K562 (cell line): ENCODE data around the gene ST8SIA1. TPM values are rescaled to one million over a fixed set of nuclear protein-coding genes. Genes with fewer than 3 reads are reported as not detected.

Experiments used
- ATAC-seq: fragments of 200-7000 bp; cut with Tn5 transposase; 3 replicates; pipeline ENCODE4 v1.9.1; 2020; ENCODE audit warnings: moderate library complexity
- BruUV-seq: library from RNA; stranded (reverse); fragments of 400-500 nt; replicated peaks from 2 replicates; lab custom pipeline; 2021; lab: Mats Ljungman, UMichigan
- CTCF ChIA-PET: fragments of 300-600 bp; formaldehyde crosslinking; extraction: SDS; loops from one replicate; lab custom pipeline; 2021; ENCODE audit warnings: low intra/inter-chr PET ratio; lab: Yijun Ruan, JAX
- POLR2A ChIA-PET: fragments of 300-600, 350-650 bp; sonication (Branson Sonifier 250); formaldehyde crosslinking; extraction: SDS; loops from one replicate; lab custom pipeline; 2021; ENCODE audit warnings: antibody characterized with exemption, inconsistent platforms; lab: Yijun Ruan, JAX
- DNase-seq, 4 experiments: peaks; one replicate each; pipeline versions ENCODE4 v3.0.0 to v3.0.0-alpha.2; 2011 to 2018; ENCODE audit warnings: low spot score in 3 of 4, mixed read lengths in 3 of 4; ENCODE audit errors: extremely low read depth in 1 of 4
- FAIRE-seq: peaks from 2 replicates; lab custom pipeline; 2011; peaks lifted over from hg19 to GRCh38; lab: Jason Lieb, UNC
- H2AFZ ChIP-seq: 2 replicates; pipeline ENCODE4 v1.6.0; 2011; ENCODE audit warnings: low read depth, low read length, control low read depth, inconsistent platforms
- H3K27ac ChIP-seq: fragments of 200-600 bp; 3 replicates; pipeline ENCODE4 v1.8.0; 2011; ENCODE audit warnings: low read depth, mild to moderate bottlenecking, control low read depth, inconsistent platforms, low read length, moderate library complexity, mixed read lengths; ENCODE audit errors: extremely low read depth
- H3K27me3 ChIP-seq, 2 experiments: fragments of 300-600 bp in 1 of 2; 2 replicates in 1 of 2; 3 replicates in 1 of 2; pipeline versions ENCODE4 v1.6.0 to v1.8.0; 2011; ENCODE audit warnings: inconsistent platforms in 2 of 2, low read length in 2 of 2, mild to moderate bottlenecking in 1 of 2, mixed read lengths in 1 of 2, moderate library complexity in 1 of 2; ENCODE audit not compliant: control insufficient read depth in 2 of 2, insufficient read depth in 2 of 2
- H3K36me3 ChIP-seq: fragments of 300-600 bp; 3 replicates; pipeline ENCODE4 v1.8.0; 2011; ENCODE audit warnings: mild to moderate bottlenecking, low read length, inconsistent platforms; ENCODE audit not compliant: control insufficient read depth, insufficient read depth
- H3K4me1 ChIP-seq, 2 experiments: fragments of 200-600 bp in 1 of 2; replicated peaks in 1 of 2; 2 replicates in 1 of 2; 3 replicates in 1 of 2; pipeline versions ENCODE4 v1.5.1 to v1.8.0; 2011; ENCODE audit warnings: inconsistent platforms in 2 of 2, low read length in 2 of 2, mild to moderate bottlenecking in 1 of 2, mixed read lengths in 1 of 2, moderate library complexity in 1 of 2; ENCODE audit not compliant: control insufficient read depth in 2 of 2, insufficient read depth in 2 of 2
- H3K4me2 ChIP-seq: 2 replicates; pipeline ENCODE4 v1.6.1; 2011; ENCODE audit warnings: low read length, control low read depth, inconsistent platforms, mixed read lengths; ENCODE audit not compliant: insufficient read depth
- H3K4me3 ChIP-seq: fragments of 200-600 bp; sonication (generic), shearing (Covaris generic); 2 replicates; pipeline ENCODE4 v1.5.1; 2016; ENCODE audit warnings: control low read depth, inconsistent platforms
- H3K79me2 ChIP-seq: fragments of 200-600 bp; 3 replicates; pipeline ENCODE4 v1.8.0; 2011; ENCODE audit warnings: low read length, inconsistent platforms; ENCODE audit not compliant: control insufficient read depth, insufficient read depth
- H3K9ac ChIP-seq, 2 experiments: 2 replicates each; pipeline versions ENCODE4 v1.6.0 to v1.6.1; 2011; ENCODE audit warnings: low read depth in 2 of 2, low read length in 2 of 2, control low read depth in 1 of 2, inconsistent platforms in 1 of 2, mild to moderate bottlenecking in 1 of 2, mixed read lengths in 1 of 2; ENCODE audit not compliant: insufficient read depth in 1 of 2
- H3K9me1 ChIP-seq: one replicate; pipeline ENCODE4 v1.6.0; 2011; ENCODE audit warnings: inconsistent platforms, mild to moderate bottlenecking, low read length, moderate library complexity; ENCODE audit not compliant: control insufficient read depth, insufficient read depth
- H3K9me3 ChIP-seq: replicated peaks from 2 replicates; pipeline ENCODE4 v1.5.1; 2011; ENCODE audit warnings: low read depth, low read length, inconsistent platforms; ENCODE audit not compliant: control insufficient read depth, insufficient read depth
- H4K20me1 ChIP-seq: replicated peaks from 2 replicates; pipeline ENCODE4 v1.6.1; 2011; ENCODE audit warnings: low read length, inconsistent platforms, mixed read lengths; ENCODE audit not compliant: control insufficient read depth, insufficient read depth
- ARID1B ChIP-seq: fragments of 450-650 bp; IDR thresholded peaks from 2 replicates; pipeline ENCODE4 v1.6.1; 2016; ENCODE audit warnings: antibody characterized with exemption, mild to moderate bottlenecking, inconsistent platforms
- ETV5 ChIP-seq: sonication (generic); formaldehyde crosslinking; IDR thresholded peaks from 2 replicates; pipeline ENCODE4 v1.4.0; 2020; ENCODE audit warnings: low read depth, mild to moderate bottlenecking, missing genetic modification reagents
- FOXJ2 ChIP-seq: fragments of 200-800 bp; sonication (Bioruptor generic); IDR thresholded peaks from 2 replicates; pipeline ENCODE4 v1.6.1; 2016; ENCODE audit warnings: missing genetic modification characterization, missing compliant biosample characterization
- HINFP ChIP-seq: fragments of 450-650 bp; conservative IDR thresholded peaks from 2 replicates; pipeline ENCODE4 v1.6.1; 2016; ENCODE audit warnings: missing genetic modification characterization, low read depth, mild to moderate bottlenecking, control low read depth, missing compliant biosample characterization
- KLF10 ChIP-seq: fragments of 250-450 bp; sonication (Bioruptor Pico); IDR thresholded peaks from 2 replicates; pipeline ENCODE4 v1.6.1; 2021; ENCODE audit warnings: matching md5 sums
- NRF1 ChIP-seq, 2 experiments: fragments of 450-650 bp; IDR thresholded peaks in 1 of 2; conservative IDR thresholded peaks in 1 of 2; 2 replicates each; pipeline ENCODE4 v1.6.1; 2014; ENCODE audit warnings: mild to moderate bottlenecking in 2 of 2
- RAD21 ChIP-seq, 2 experiments: fragments of 250-450 bp in 1 of 2; fragments of 450-650 bp in 1 of 2; sonication (Bioruptor Pico) in 1 of 2; formaldehyde crosslinking in 1 of 2; IDR thresholded peaks in 1 of 2; conservative IDR thresholded peaks in 1 of 2; 2 replicates each; pipeline versions ENCODE4 v1.4.0 to v1.8.0; 2020 to 2022; ENCODE audit warnings: mild to moderate bottlenecking in 2 of 2, moderate library complexity in 1 of 2
- SMARCC2 ChIP-seq: fragments of 450-650 bp; IDR thresholded peaks from 2 replicates; pipeline ENCODE4 v1.6.1; 2017; ENCODE audit warnings: antibody characterized with exemption, moderate library complexity, mild to moderate bottlenecking, low read depth
- SREBF1 ChIP-seq: fragments of 150-350 bp; IDR thresholded peaks from 2 replicates; pipeline ENCODE4 v1.6.1; 2014; ENCODE audit warnings: antibody characterized with exemption, low read depth, low read length, borderline replicate concordance
- TRIM25 ChIP-seq: fragments of 450-650 bp; IDR thresholded peaks from 2 replicates; pipeline ENCODE4 v1.7.0; 2016; ENCODE audit warnings: borderline replicate concordance
- ZBTB1 ChIP-seq: sonication (generic); formaldehyde crosslinking; IDR thresholded peaks from 2 replicates; pipeline ENCODE4 v1.8.1; 2023; ENCODE audit warnings: missing genetic modification reagents, low read depth, mild to moderate bottlenecking, borderline replicate concordance
- ZNF644 ChIP-seq: fragments of 200-800 bp; sonication (Bioruptor generic); IDR thresholded peaks from 2 replicates; pipeline ENCODE4 v1.6.1; 2016; ENCODE audit warnings: low read depth, missing genetic modification characterization, missing compliant biosample characterization
- WGBS: fragments of 100-300 bp; shearing (Covaris generic); methylation state at CpG from one replicate; pipeline ENCODE4 v1.1.6; 2016; ENCODE audit warnings: low coverage, mixed read lengths; ENCODE audit not compliant: insufficient coverage; ENCODE audit errors: missing lambda C conversion rate; 5-methylcytosine and 5-hydroxymethylcytosine counted together
- in situ Hi-C: fragments of 300-500 bp; cut with MboI; formaldehyde crosslinking; loops from 4 replicates; pipeline ENCODE4 v1.15.0; 2018; ENCODE audit warnings: inconsistent platforms, mixed read lengths
- intact Hi-C: fragments of 100-400 bp; cut with micrococcal nuclease; formaldehyde crosslinking; loops from 2 replicates; pipeline ENCODE4 v1.14.2; 2022
- polyA plus RNA-seq, 8 experiments: library from polyadenylated mRNA; depleted of rRNA in 4 of 8; stranded (reverse) in 5 of 8; unstranded in 3 of 8; fragments of >200 nt; fragmentation: Nextera tagmentation in 2 of 8; fragmentation: Illumina TruSeq in 1 of 8; extraction: Ambion mirVana in 2 of 8; extraction: Trizol in 1 of 8; gene quantifications; 2 replicates each; pipeline versions ENCODE4 v1.2.1 to v1.2.3, GENCODE V29; 2011 to 2014; ENCODE audit warnings: inconsistent platforms in 1 of 8, missing spikeins in 1 of 8
- total RNA-seq, 7 experiments: library from RNA; depleted of rRNA in 6 of 7; stranded (reverse); fragments of >200 nt in 6 of 7; fragmentation: Illumina TruSeq in 2 of 7; extraction: Trizol in 2 of 7; gene quantifications; 2 replicates each; pipeline versions ENCODE4 v1.2.1 to v1.2.3, GENCODE V29; 2011 to 2021; ENCODE audit warnings: low replicate concordance in 1 of 7
- TF ChIP-seq, protein P1 (sequence below), 2 experiments: IDR thresholded peaks; 2 replicates each; pipeline ENCODE4 v1.6.1; 2011; ENCODE audit warnings: borderline replicate concordance in 1 of 2, control low read depth in 1 of 2, low read depth in 1 of 2, low read length in 1 of 2, mild to moderate bottlenecking in 1 of 2, mixed read lengths in 1 of 2, moderate library complexity in 1 of 2; ENCODE audit not compliant: insufficient read depth in 1 of 2, insufficient read length in 1 of 2, poor library complexity in 1 of 2, severe bottlenecking in 1 of 2; ENCODE audit errors: extremely low read depth in 1 of 2
- TF ChIP-seq, protein P2 (sequence below): sonication (generic); formaldehyde crosslinking; IDR thresholded peaks from 2 replicates; pipeline ENCODE4 v1.8.0; 2022; ENCODE audit warnings: missing genetic modification reagents, mild to moderate bottlenecking, borderline replicate concordance

Gene ST8SIA1
- total and polyA plus RNA-seq, 9 of the 15 experiments (the other 6 are each of a cell fraction or from before 2014, with no cell fraction given): 0.86 to 26.3 (median 4.3) TPM

- no peak overlapping the region for H3K4me2 ChIP-seq
- no peak overlapping the region for H2AFZ ChIP-seq
- H3K9ac ChIP-seq: no peak overlapping the region
- CTCF ChIA-PET: no interaction called here
- no peak overlapping the region for H3K4me3 ChIP-seq
- 30% methylated on average over 3 of the region's 4 CpGs for WGBS
- FAIRE-seq (no peak), ATAC-seq (no peak), DNase-seq (no peak)
- intact Hi-C loops (no loop called here), in situ Hi-C loops (no loop called here)
- POLR2A ChIA-PET: interaction anchor here (1.0 kb wide), 1 partner anchor 56 kb away, joined by 3 read pairs; no protein-coding TSS in a partner anchor
- H4K20me1 ChIP-seq: no peaks in the 10 kb centered on the region
- no peaks in the 10 kb centered on the region for H3K9me3 ChIP-seq
- no peaks in the 10 kb centered on the region for H3K79me2 ChIP-seq
- no TSS peak for BruUV-seq
- no peak overlapping the region for H3K27ac ChIP-seq
- H3K27me3 ChIP-seq: no peaks in the 10 kb centered on the region
- no peaks in the 10 kb centered on the region; a peak in 1 of 5 replicates for H3K4me1 ChIP-seq
- H3K36me3 ChIP-seq: no peaks in the 10 kb centered on the region
- no peaks in the 10 kb centered on the region for H3K9me1 ChIP-seq
- TF ChIP-seq RAD21 (CRISPR knock-in tag; conservative IDR thresholded peaks at IDR 0.05 in 1 of 2, IDR thresholded peaks at IDR 0.05 in 1 of 2): no peak
- TF ChIP-seq ARID1B: no peak
- no peak for TF ChIP-seq TRIM25
- no peak for TF ChIP-seq ETV5 (CRISPR knock-in tag)
- TF ChIP-seq, protein P1, sequence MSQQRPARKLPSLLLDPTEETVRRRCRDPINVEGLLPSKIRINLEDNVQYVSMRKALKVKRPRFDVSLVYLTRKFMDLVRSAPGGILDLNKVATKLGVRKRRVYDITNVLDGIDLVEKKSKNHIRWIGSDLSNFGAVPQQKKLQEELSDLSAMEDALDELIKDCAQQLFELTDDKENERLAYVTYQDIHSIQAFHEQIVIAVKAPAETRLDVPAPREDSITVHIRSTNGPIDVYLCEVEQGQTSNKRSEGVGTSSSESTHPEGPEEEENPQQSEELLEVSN (IDR thresholded peaks at IDR 0.05; ENCODE audit: borderline replicate concordance in 1 of 2, extremely low read depth in 1 of 2, insufficient read depth in 1 of 2, insufficient read length in 1 of 2, low read depth in 1 of 2, low read length in 1 of 2, poor library complexity in 1 of 2, severe bottlenecking in 1 of 2): no peak
- no peak for TF ChIP-seq SREBF1
- TF ChIP-seq, protein P2, sequence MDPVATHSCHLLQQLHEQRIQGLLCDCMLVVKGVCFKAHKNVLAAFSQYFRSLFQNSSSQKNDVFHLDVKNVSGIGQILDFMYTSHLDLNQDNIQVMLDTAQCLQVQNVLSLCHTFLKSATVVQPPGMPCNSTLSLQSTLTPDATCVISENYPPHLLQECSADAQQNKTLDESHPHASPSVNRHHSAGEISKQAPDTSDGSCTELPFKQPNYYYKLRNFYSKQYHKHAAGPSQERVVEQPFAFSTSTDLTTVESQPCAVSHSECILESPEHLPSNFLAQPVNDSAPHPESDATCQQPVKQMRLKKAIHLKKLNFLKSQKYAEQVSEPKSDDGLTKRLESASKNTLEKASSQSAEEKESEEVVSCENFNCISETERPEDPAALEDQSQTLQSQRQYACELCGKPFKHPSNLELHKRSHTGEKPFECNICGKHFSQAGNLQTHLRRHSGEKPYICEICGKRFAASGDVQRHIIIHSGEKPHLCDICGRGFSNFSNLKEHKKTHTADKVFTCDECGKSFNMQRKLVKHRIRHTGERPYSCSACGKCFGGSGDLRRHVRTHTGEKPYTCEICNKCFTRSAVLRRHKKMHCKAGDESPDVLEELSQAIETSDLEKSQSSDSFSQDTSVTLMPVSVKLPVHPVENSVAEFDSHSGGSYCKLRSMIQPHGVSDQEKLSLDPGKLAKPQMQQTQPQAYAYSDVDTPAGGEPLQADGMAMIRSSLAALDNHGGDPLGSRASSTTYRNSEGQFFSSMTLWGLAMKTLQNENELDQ (CRISPR knock-in tag): no peak
- TF ChIP-seq KLF10: no peak
- TF ChIP-seq ZNF644 (tag): no peak
- no peak for TF ChIP-seq SMARCC2
- TF ChIP-seq FOXJ2: no peak
- no peak for TF ChIP-seq NRF1 (conservative IDR thresholded peaks at IDR 0.05 in 1 of 2, IDR thresholded peaks at IDR 0.05 in 1 of 2)
- no peak for TF ChIP-seq HINFP (tag)
- no peak for TF ChIP-seq ZBTB1 (CRISPR knock-in tag)
Observed at GRCh38 chr12:22318108-22318737, 16.3 kb downstream of the ST8SIA1 start.
